IPS-18a (cell line): ENCODE results near the gene IGFBP3.
"Not testable (repeated sequence)": the region's sequence is repeated elsewhere in the genome, so short reads cannot be mapped to it uniquely, and the experiment has no call there.

Experiments
- H3K27ac ChIP-seq: one replicate; pipeline ENCODE4 v1.5.1; 2013; ENCODE audit warnings: low read length
- H3K27me3 ChIP-seq: one replicate; pipeline ENCODE4 v1.6.1; 2013; ENCODE audit warnings: mild to moderate bottlenecking, low read length; ENCODE audit not compliant: control insufficient read depth, insufficient read depth
- H3K36me3 ChIP-seq: one replicate; pipeline ENCODE4 v1.6.1; 2013; ENCODE audit warnings: low read depth, low read length; ENCODE audit not compliant: control insufficient read depth
- H3K4me1 ChIP-seq: one replicate; pipeline ENCODE4 v1.6.1; 2013; ENCODE audit warnings: low read depth, low read length; ENCODE audit not compliant: control insufficient read depth
- H3K4me3 ChIP-seq: one replicate; pipeline ENCODE4 v1.5.1; 2013; ENCODE audit warnings: low read length
- H3K9ac ChIP-seq: one replicate; pipeline ENCODE4 v1.6.1; 2013; ENCODE audit warnings: mild to moderate bottlenecking, low read length, moderate library complexity
- H3K9me3 ChIP-seq: one replicate; pipeline ENCODE4 v1.6.1; 2013; ENCODE audit warnings: low read depth, low read length; ENCODE audit not compliant: control insufficient read depth

IGFBP3 gene

DNA sequence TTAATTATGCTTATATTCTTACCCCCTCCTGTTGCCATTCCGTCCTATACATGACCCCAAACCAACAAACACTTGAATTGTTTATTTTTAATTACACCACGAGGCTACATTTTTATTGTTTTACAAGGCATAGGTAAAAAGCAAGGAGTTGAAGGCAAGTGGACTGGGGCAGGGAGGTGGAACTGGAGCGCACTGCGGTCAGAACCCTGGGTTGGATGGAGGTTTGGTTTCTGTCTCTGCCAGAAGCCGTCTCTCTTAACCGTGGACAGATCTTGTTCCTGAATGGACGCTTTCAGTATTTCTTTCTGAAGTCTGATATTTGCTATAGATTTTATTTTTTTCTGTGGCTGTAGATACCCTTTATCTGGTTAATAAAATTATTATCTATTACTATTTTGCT lies 19.9 kb upstream of the IGFBP3 start:
- H3K4me3 ChIP-seq, result no peak overlapping the region
- no peaks in the 10 kb centered on the region for H3K27me3 ChIP-seq
- H3K9me3 ChIP-seq, result no peaks in the 10 kb centered on the region
- no peak overlapping the region for H3K9ac ChIP-seq
- no peaks in the 10 kb centered on the region for H3K4me1 ChIP-seq
- no peak overlapping the region for H3K27ac ChIP-seq
- H3K36me3 ChIP-seq, result no peaks in the 10 kb centered on the region

DNA sequence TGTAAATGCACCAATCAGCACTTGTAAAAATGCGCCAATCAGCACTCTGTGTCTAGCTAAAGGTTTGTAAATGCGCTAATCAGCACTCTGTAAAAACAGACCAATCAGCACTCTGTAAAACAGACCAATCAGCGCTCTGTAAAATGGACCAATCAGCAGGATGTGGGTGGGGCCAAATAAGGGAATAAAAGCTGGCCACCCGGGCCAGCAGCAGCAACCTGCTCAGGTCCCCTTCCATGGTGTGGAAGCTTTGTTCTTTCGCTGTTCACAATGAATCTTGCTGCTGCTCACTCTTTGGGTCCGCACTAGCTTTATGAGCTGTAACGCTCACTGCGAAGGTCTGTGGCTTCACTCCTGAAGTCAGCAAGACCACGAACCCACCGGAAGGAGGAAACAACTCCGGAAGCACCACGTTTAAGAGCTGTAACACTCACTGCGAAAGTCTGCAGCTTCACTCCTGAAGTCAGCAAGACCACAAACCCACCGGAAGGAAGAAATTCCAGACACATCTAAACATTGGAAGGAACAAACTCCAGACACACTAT lies 19.2 kb upstream of the IGFBP3 start:
- H3K36me3 ChIP-seq, H3K4me1 ChIP-seq, H3K27ac ChIP-seq: not testable (repeated sequence)

DNA sequence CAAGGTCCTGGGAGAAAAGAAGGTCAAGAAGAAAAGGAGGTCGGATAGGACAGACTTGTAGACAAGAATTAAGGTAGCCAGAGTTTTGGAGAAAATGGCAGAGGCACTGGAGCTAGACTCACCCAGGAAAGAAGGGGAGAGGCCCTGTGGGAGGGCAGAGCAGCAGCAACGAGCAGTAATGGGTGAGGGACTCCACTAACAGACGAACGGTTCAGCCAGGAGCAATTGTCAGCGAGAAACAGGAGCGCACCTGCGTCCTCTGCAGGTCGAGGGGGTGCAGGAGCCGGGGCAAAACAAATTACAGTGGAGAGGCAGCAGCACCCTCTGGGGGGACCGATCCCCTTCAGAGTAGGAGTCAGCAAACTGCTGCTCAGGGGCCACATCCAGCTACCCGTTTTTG lies 18.5 kb upstream of the IGFBP3 start:
- Histone ChIP-seq H3K9me3 (no peaks in the 10 kb centered on the region), H3K36me3 (no peaks in the 10 kb centered on the region), H3K9ac (no peak overlapping the region), H3K4me1 (no peaks in the 10 kb centered on the region), H3K4me3 (no peak overlapping the region), H3K27me3 (no peaks in the 10 kb centered on the region), H3K27ac (no peak overlapping the region)

More for the DNA sequence above, 19.2 kb upstream of the IGFBP3 start:
- H3K27me3 ChIP-seq, H3K9ac ChIP-seq, H3K9me3 ChIP-seq, H3K4me3 ChIP-seq: not testable (repeated sequence)

DNA sequence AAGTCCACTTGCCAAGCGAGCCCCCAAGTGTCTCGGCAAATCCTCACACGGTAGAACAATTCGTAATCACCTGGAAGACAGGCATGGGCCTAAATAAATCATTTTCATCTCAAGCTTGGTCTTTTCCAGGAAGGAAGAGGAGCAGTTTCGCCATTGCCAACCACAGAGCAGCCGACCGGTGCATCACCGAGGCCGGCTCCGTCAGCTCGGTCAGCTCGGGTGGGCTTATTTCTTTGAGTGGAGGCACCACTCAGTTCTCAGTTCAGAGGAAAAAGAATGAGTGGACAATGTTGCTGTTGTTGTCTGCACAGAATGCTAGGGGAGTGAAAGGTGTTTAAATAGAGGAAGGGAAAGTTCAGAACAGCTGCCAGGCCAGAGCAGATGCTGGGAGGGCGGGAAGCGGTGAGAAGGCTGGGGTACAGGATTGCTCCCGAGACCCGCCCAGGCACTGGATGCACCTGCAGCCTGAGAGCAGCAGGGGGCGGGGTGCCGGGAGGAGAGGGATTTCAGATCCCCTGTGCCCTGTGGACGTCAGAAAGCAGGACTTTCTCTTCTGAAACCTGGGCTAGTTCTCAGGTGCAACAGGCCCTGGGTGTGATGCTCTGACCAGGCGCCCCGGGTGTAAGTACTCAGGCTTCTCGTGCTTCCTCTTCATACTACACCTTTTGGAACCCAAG lies 17.7 kb upstream of the IGFBP3 start:
- no peak overlapping the region for H3K9ac ChIP-seq
- H3K27ac ChIP-seq, result no peak overlapping the region
- no peaks in the 10 kb centered on the region for H3K4me1 ChIP-seq
- no peaks in the 10 kb centered on the region for H3K9me3 ChIP-seq
- no peaks in the 10 kb centered on the region for H3K36me3 ChIP-seq
- H3K4me3 ChIP-seq, result no peak overlapping the region
- H3K27me3 ChIP-seq, result no peaks in the 10 kb centered on the region

DNA sequence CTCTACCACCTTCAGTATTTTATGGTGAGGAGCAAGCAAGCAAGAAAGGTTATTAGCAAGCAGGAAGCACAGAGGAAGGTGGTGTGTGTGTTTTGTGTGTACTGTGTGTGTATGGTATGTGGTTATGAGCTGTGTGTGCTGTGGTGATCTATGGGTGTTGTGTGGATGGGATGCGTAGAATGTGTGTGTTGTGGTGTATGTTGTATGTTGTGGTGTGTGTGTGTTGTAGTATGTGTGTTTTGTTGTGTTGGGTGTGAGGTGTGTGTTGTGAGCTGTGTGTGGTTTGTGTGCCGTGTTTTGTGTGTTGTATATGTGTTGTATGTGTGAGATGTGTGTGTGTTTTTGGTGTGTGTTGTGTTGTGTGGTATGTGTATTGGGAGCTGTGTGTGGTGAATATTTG lies 16.8 kb upstream of the IGFBP3 start:
- Histone ChIP-seq H3K9ac (no peak overlapping the region), H3K4me1 (no peaks in the 10 kb centered on the region), H3K9me3 (no peaks in the 10 kb centered on the region), H3K4me3 (no peak overlapping the region), H3K36me3 (no peaks in the 10 kb centered on the region), H3K27ac (no peak overlapping the region), H3K27me3 (no peaks in the 10 kb centered on the region)

DNA sequence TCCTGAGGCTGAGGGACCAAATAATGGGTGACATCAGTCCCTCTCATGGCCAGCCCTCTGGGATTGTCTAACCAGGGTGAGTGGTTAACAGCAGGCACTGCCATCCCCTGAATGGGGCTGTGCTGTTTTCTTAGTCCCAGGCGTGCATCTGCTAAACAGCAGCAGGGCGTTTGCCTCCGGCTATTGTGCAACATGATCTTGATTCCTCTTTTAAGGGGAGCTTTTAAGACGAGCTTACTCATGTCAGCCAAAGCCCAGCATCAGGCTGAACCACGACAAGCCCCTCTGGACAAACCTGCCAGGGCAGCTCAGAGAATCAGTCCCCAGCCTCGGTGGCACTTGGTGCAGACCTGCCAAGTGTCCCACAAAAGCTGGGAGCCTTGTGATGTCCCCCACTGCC lies 16.2 kb upstream of the IGFBP3 start:
- H3K4me3 ChIP-seq, result no peak overlapping the region
- no peaks in the 10 kb centered on the region for H3K36me3 ChIP-seq
- no peak overlapping the region for H3K27ac ChIP-seq
- H3K9ac ChIP-seq, result no peak overlapping the region
- H3K4me1 ChIP-seq, result no peaks in the 10 kb centered on the region
- no peaks in the 10 kb centered on the region for H3K27me3 ChIP-seq
- H3K9me3 ChIP-seq, result no peaks in the 10 kb centered on the region

DNA sequence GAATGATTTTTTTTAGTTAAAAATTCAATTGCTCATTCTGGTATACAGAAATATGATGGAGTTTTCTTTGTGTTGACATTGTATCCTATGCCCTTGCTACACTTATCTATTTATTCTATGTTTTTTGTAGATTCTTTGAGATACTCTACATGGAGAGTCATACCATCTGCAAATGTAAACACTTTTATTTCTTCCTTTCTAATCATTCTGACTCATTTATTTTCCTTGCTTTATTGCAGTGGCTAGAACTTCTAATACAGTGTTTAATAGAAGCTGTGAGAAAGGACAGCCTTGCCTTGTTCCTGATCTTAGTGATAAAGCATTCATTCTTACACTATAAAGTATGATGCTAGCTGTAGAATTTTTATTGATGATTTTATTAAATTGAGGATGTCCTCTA lies 9.9 kb upstream of the IGFBP3 start:
- Histone ChIP-seq H3K9ac (no peak overlapping the region), H3K27me3 (no peaks in the 10 kb centered on the region), H3K4me3 (no peak overlapping the region), H3K36me3 (no peaks in the 10 kb centered on the region), H3K9me3 (no peaks in the 10 kb centered on the region), H3K4me1 (no peaks in the 10 kb centered on the region), H3K27ac (no peak overlapping the region)

DNA sequence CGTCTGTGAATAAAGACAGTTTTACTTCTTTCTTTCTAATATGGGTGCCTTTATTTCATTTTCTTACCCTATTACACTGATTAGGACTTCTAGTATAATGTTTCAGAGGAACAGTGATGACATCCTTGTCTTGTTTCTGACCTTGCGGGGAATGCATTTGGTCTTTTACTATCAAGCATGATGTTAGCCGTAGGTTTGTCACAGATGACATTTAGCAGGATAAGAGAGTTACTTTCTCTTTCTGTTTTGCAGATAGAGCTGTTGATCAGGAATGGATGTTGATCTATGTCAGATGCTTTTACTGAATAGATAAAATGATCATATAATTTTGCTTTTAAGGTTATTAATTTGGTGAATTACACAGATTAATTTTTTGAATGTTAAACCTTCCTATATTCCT lies 6.6 kb upstream of the IGFBP3 start:
- peaks cover 16% of the 10 kb centered on the region for H3K4me1 ChIP-seq
- H3K9ac ChIP-seq, result no peak overlapping the region

DNA sequence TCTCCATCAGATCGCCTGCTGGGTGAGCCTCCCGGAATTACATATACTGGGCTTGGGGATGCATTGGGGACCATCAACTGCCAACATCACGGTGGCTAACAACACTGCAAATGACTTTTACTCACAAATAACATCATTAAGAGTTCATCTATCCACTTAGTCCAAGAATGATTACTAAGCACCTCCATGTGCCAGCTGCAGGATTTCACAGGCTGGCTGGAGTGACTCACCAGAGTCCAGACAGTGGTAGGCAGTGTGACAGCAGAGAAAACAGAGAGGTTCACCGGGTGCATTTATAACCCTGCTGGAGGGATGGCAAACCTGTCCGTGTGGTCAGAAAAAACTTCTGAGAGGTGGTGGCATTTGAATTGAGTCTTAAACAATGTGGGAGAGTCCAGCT lies 3.2 kb upstream of the IGFBP3 start:
- peaks cover 19% of the 10 kb centered on the region for H3K4me1 ChIP-seq
- no peak overlapping the region for H3K4me3 ChIP-seq
- no peak overlapping the region for H3K9ac ChIP-seq
- peaks cover 41% of the 10 kb centered on the region for H3K27me3 ChIP-seq
- H3K9me3 ChIP-seq, result no peaks in the 10 kb centered on the region
- H3K36me3 ChIP-seq, result no peaks in the 10 kb centered on the region
- no peak overlapping the region for H3K27ac ChIP-seq

More for the DNA sequence above, 6.6 kb upstream of the IGFBP3 start:
- Histone ChIP-seq H3K27me3 (peaks cover 8% of the 10 kb centered on the region), H3K9me3 (no peaks in the 10 kb centered on the region), H3K4me3 (no peak overlapping the region), H3K36me3 (no peaks in the 10 kb centered on the region), H3K27ac (no peak overlapping the region)

DNA sequence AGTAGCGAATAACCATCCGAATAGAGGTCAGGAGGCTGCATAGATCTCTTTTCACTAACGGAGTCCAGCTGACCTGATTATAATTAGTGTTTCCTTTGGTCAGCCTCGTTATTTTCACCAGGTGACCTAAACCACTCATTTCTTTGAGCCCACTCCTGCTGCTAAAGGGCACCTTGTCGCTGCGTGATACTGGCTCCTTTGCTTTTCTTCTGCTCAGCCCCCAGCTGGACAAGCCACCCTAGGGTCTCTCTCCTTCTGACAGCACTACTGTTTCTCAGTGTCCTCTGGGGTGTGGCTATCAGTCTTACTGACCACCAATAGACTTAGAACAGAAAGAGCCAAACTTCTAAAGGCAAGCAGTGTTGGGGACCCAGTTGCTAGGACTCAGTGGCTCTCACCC lies 2.7 kb upstream of the IGFBP3 start:
- H3K9ac ChIP-seq, result no peak overlapping the region
- H3K27ac ChIP-seq, result no peak overlapping the region
- H3K4me1 ChIP-seq, result peaks cover 19% of the 10 kb centered on the region
- H3K27me3 ChIP-seq, result peaks cover 46% of the 10 kb centered on the region
- H3K4me3 ChIP-seq, result peak overlapping the region; percentile 66
- H3K36me3 ChIP-seq, result no peaks in the 10 kb centered on the region
- H3K9me3 ChIP-seq, result no peaks in the 10 kb centered on the region

DNA sequence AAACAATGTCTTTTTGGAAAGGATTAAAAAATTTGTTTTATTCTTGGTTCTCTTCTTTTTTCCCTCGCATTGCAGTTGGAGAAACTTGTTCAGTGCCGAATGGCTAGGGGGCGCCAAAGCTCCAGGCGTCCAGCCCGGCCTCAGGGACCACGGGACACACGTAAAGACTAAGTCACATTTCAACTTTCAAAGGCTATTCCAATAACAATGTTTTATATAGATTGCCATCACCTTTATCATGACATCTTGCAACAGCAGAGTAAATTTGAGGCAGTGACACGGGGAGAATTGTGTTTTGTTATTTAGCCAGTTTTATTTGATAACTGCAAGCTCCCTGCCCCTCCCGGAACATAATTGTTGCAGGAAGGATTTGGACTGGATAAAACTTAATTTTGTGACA lies 2.2 kb upstream of the IGFBP3 start:
- Histone ChIP-seq H3K4me3 (peak overlapping the region; percentile 66), H3K9me3 (no peaks in the 10 kb centered on the region), H3K4me1 (peaks cover 19% of the 10 kb centered on the region), H3K27ac (no peak overlapping the region), H3K36me3 (no peaks in the 10 kb centered on the region), H3K27me3 (peaks cover 51% of the 10 kb centered on the region), H3K9ac (no peak overlapping the region)

DNA sequence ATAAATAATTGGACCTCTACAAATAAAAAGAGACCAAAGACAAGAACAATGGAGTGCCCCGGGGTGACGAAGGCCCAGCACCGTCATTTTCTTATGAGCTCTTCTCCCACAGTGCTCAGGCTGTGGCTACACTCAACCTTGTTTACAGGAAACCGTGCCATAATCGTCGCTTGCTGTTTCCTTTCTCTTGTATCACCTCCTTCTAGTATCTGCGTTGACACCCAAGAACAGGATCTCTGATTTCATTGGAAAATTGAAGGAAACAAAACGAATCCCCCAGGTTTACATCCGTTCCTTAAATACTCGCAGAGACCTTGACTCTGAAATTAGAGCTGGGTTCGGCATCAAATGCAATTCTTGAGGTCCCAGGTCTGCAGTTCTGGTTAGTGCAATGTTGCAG lies 1.7 kb upstream of the IGFBP3 start:
- Histone ChIP-seq H3K9me3 (no peaks in the 10 kb centered on the region), H3K27ac (no peak overlapping the region), H3K4me3 (peak overlapping the region; percentile 66), H3K27me3 (peaks cover 56% of the 10 kb centered on the region), H3K36me3 (no peaks in the 10 kb centered on the region), H3K9ac (peak overlapping the region; percentile 29), H3K4me1 (peaks cover 21% of the 10 kb centered on the region)
